HG03097 (cell line): ENCODE measurements around the gene LRWD1.
A peak's percentile ranks its signal among the peaks of the same experiment; 100 is the strongest.
"Not testable (repeated sequence)": the region's sequence is repeated elsewhere in the genome, so short reads cannot be mapped to it uniquely, and the experiment has no call there.

ENCODE experiments used
- ATAC-seq: cut with Tn5 transposase; IDR thresholded peaks from one replicate; pipeline ENCODE4 v1.9.1; 2021; ENCODE audit not compliant: unreplicated experiment, low FRiP score

The LRWD1 gene

GRCh38 chr7:102467581-102468477 lies 3.0 kb downstream of the LRWD1 start:
- ATAC-seq: no peak

- no peak for ATAC-seq
Observed at GRCh38 chr7:102468478-102469350, 3.9 kb downstream of the LRWD1 start.

GRCh38 chr7:102469351-102469971 lies 4.7 kb downstream of the LRWD1 start:
- ATAC-seq: no peak

- ATAC-seq: no peak
Observed at GRCh38 chr7:102469972-102470825, 5.4 kb downstream of the LRWD1 start.

- ATAC-seq: no peak
Observed at GRCh38 chr7:102471791-102472125, 7.0 kb downstream of the LRWD1 start.

- ATAC-seq: no peak
Observed at GRCh38 chr7:102472126-102473041, 7.6 kb downstream of the LRWD1 start.

- no peak for ATAC-seq
Observed at GRCh38 chr7:102473271-102473991, 8.6 kb downstream of the LRWD1 start.

GRCh38 chr7:102474116-102474515 lies 9.3 kb downstream of the LRWD1 start:
- ATAC-seq: not testable (repeated sequence)

GRCh38 chr7:102474736-102475435 lies 10.1 kb downstream of the LRWD1 start:
- ATAC-seq: not testable (repeated sequence)

GRCh38 chr7:102478314-102479208 lies 13.8 kb downstream of the LRWD1 start, which contains the start of gene POLR2J:
Gene POLR2J (minus strand): TSS chr7:102478922. CDS start chr7:102478860, 62 bp downstream.
- peak; percentile 83 for ATAC-seq

GRCh38 chr7:102479209-102479584 lies 14.4 kb downstream of the LRWD1 start:
- ATAC-seq: peak; percentile 33

GRCh38 chr7:102479982-102480637 lies 15.3 kb downstream of the LRWD1 start:
- not testable (repeated sequence) for ATAC-seq

- ATAC-seq: not testable (repeated sequence)
Observed at GRCh38 chr7:102481962-102482361, 17.2 kb downstream of the LRWD1 start.

GRCh38 chr7:102484317-102484716 lies 19.5 kb downstream of the LRWD1 start:
- not testable (repeated sequence) for ATAC-seq

GRCh38 chr7:102490529-102491075 lies 25.8 kb downstream of the LRWD1 start:
- ATAC-seq: peak; percentile 21
